ENCODE results near the gene GFER. TPM values are rescaled to one million over a fixed set of nuclear protein-coding genes. Genes with fewer than 3 reads are reported as not detected.

GFER gene
- total and polyA plus RNA-seq, 4 donors, result 7.4 to 28.4 (median 15.1) TPM

GRCh38 chr16:1945559-1946391 lies 38.2 kb upstream of the GFER start:
- Histone ChIP-seq H3K4me3 (ENCODE audit: low read depth in 1 of 3, low read length in 3 of 3) (no peak overlapping the region), H3K36me3 (ENCODE audit: control insufficient read depth in 4 of 4, insufficient read depth in 3 of 4, low read depth in 1 of 4, low read length in 3 of 4) (no peaks in the 10 kb centered on the region), H3K9ac (ENCODE audit: low read depth in 1 of 2, low read length in 2 of 2) (no peak overlapping the region), H3K9me3 (ENCODE audit: control insufficient read depth in 4 of 4, low read length in 3 of 4) (no peaks in the 10 kb centered on the region), H3K27ac (ENCODE audit: low read depth in 1 of 2, low read length in 2 of 2) (no peak overlapping the region), H3K27me3 (ENCODE audit: control insufficient read depth in 4 of 4, insufficient read depth in 4 of 4, low read length in 3 of 4) (no peaks in the 10 kb centered on the region), H3K4me1 (ENCODE audit: control insufficient read depth in 4 of 4, insufficient read depth in 4 of 4, low read length in 3 of 4) (peaks cover 0 to 25% (median 13%) of the 10 kb centered on the region in 4 donors)
- DNase-seq (ENCODE audit: low spot score), result no peak
- WGBS, result 93% methylated on average over 19 of the region's 19 CpGs
- TF ChIP-seq HNF4G (IDR thresholded peaks at IDR 0.05) (no peak), TAF1 (conservative IDR thresholded peaks at IDR 0.05) (no peak)

- no peaks in the 10 kb centered on the region for H3K9me3 ChIP-seq (ENCODE audit: control insufficient read depth in 4 of 4, low read length in 3 of 4)
- no peak overlapping the region for H3K27ac ChIP-seq (ENCODE audit: low read depth in 1 of 2, low read length in 2 of 2)
- no peak for DNase-seq (ENCODE audit: low spot score)
- H3K36me3 ChIP-seq (ENCODE audit: control insufficient read depth in 4 of 4, insufficient read depth in 3 of 4, low read depth in 1 of 4, low read length in 3 of 4), result no peaks in the 10 kb centered on the region
- no peak overlapping the region for H3K9ac ChIP-seq (ENCODE audit: low read depth in 1 of 2, low read length in 2 of 2)
- H3K4me3 ChIP-seq (ENCODE audit: low read depth in 1 of 3, low read length in 3 of 3), result no peak overlapping the region
- no peaks in the 10 kb centered on the region for H3K27me3 ChIP-seq (ENCODE audit: control insufficient read depth in 4 of 4, insufficient read depth in 4 of 4, low read length in 3 of 4)
- TF ChIP-seq RXRA (IDR thresholded peaks at IDR 0.05) (no peak), JUND (IDR thresholded peaks at IDR 0.05) (no peak), ATF3 (IDR thresholded peaks at IDR 0.05) (no peak), NR2F2 (IDR thresholded peaks at IDR 0.05) (no peak), MAX (IDR thresholded peaks at IDR 0.05) (no peak), RAD21 (IDR thresholded peaks at IDR 0.05) (no peak), YY1 (IDR thresholded peaks at IDR 0.05) (no peak), FOXA2 (IDR thresholded peaks at IDR 0.05) (no peak), CTCF (IDR thresholded peaks at IDR 0.05; ENCODE audit: low read depth, low read length, missing input control) (no peak), TAF1 (conservative IDR thresholded peaks at IDR 0.05) (no peak), REST (IDR thresholded peaks at IDR 0.05) (no peak), HNF4G (IDR thresholded peaks at IDR 0.05) (no peak), ZBTB33 (IDR thresholded peaks at IDR 0.05) (no peak)
- 90% methylated on average over 38 of the region's 38 CpGs for WGBS
- peaks cover 0 to 17% (median 9%) of the 10 kb centered on the region in 4 donors for H3K4me1 ChIP-seq (ENCODE audit: control insufficient read depth in 4 of 4, insufficient read depth in 4 of 4, low read length in 3 of 4)
These were observed 37.3 kb upstream of the GFER start for GRCh38 chr16:1946495-1947368.
